ENCODE data around the gene ZNF740. TPM values are rescaled to one million over a fixed set of nuclear protein-coding genes. Genes with fewer than 3 reads are reported as not detected.

Gene ZNF740
- total and polyA plus RNA-seq, 7 experiments from 2014 or later: 3.6 to 135 (median 45.6) TPM

DNA sequence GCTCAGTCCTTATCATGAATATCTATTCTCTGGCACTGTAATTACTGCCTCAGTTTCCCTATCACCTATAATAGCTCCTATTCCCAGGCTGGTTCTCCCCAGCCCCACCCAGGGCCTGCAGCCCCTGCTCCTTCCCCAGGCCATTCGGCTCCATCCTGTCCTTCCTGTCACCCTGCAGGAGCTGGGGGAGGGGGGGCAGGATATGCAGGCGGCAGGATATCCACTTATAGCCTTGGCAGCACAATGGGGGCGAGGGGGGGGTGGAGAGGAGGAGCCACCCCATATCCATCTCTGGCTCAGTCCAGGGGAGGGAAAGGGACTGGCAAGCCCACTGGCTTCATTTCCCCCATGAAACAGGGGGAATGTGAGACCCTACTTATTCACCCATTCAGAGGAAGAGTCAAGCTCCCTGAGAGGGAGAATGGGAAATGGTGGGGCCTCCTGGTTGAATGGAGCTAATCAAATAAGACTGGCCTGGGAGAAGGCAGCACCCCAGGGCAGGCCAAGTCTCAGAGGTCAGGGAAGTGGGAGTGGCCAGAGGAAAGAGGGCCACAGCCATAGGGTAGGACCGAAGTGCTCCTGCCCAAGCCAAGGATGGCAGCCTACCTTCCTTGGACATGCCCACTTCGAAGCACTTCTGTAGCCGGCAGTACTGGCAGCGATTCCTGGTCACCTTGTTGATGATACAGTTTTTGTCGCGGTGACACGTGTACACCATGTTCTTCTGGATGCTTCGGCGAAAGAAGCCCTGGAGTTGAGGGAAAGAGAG is 34.3 kb downstream of the ZNF740 start:
- Histone ChIP-seq H3K27me3 (ENCODE audit: control insufficient read depth in 2 of 2, insufficient read depth in 2 of 2, low read length in 2 of 2) (no peaks in the 10 kb centered on the region), H3K9me3 (ENCODE audit: control insufficient read depth in 2 of 3, low read length in 3 of 3) (no peaks in the 10 kb centered on the region), H3K4me1 (ENCODE audit: control insufficient read depth in 2 of 2, insufficient read depth in 2 of 2, low read length in 2 of 2) (peaks cover 29 to 34% of the 10 kb centered on the region in 2 donors), H3K4me3 (ENCODE audit: low read length) (no peak overlapping the region), H3K36me3 (ENCODE audit: control insufficient read depth in 2 of 3, insufficient read depth in 3 of 3, low read length in 3 of 3) (peaks cover 0 to 62% (median 0%) of the 10 kb centered on the region in 3 experiments), H3K27ac (ENCODE audit: low read depth, low read length) (peak overlapping the region; percentile 78)
- Mint-ChIP-seq H3K4me3 (no peak overlapping the region), H3K27me3 (no peaks in the 10 kb centered on the region), H3K4me1 (peaks cover 41 to 83% (median 71%) of the 10 kb centered on the region in 7 donors), H3K36me3 (peaks cover 5 to 56% (median 12%) of the 10 kb centered on the region in 5 donors), H3K27ac (peak overlapping the region in 7 of 9 donors; percentile 16 to 94 (median 86)), H3K9me3 (peaks cover 0 to 3% (median 0%) of the 10 kb centered on the region in 11 donors)
- CTCF ChIA-PET: interaction anchor here (0.6 to 14.6 kb wide), 21 partner anchors 8 to 357 kb away, joined by 3 to 159 read pairs (median 9); partner anchors contain the start of genes AAAS, CSAD, ESPL1 and ZNF740
- intact Hi-C loops (cut with micrococcal nuclease): no loop called here
- ATAC-seq: no peak
- POLR2A ChIA-PET: interaction anchor here (0.8 to 8.6 kb wide), 17 partner anchors 8 to 107 kb away, joined by 3 to 103 read pairs (median 5); partner anchors contain the start of genes AAAS, CSAD, ESPL1 and ITGB7
- DNase-seq: no peak

DNA sequence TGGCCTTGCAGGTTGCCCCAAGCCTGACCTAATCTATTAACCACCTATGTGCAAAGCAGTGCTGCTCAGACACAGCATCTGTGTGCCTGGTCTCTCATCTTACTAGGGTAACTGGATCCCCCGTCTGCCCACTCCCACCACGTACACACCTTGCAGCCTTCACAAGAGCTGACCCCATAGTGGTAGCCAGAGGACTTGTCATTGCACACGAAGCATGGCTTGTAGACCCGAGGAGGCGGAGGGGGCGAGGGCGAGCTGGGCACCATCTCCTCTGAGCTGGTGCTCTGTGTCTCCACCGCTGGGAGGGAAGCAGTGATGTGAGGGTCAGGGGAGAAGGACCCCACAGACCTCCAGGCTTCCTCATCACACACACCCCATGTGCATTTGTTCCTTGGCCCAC is 35.0 kb downstream of the ZNF740 start:
- Histone ChIP-seq H3K4me3 (ENCODE audit: low read length) (no peak overlapping the region), H3K9me3 (ENCODE audit: control insufficient read depth in 2 of 3, low read length in 3 of 3) (no peaks in the 10 kb centered on the region), H3K27ac (ENCODE audit: low read depth, low read length) (peak overlapping the region; percentile 78), H3K36me3 (ENCODE audit: control insufficient read depth in 2 of 3, insufficient read depth in 3 of 3, low read length in 3 of 3) (peaks cover 0 to 60% (median 0%) of the 10 kb centered on the region in 3 experiments), H3K27me3 (ENCODE audit: control insufficient read depth in 2 of 2, insufficient read depth in 2 of 2, low read length in 2 of 2) (no peaks in the 10 kb centered on the region), H3K4me1 (ENCODE audit: control insufficient read depth in 2 of 2, insufficient read depth in 2 of 2, low read length in 2 of 2) (peaks cover 29 to 30% of the 10 kb centered on the region in 2 donors)
- peak overlapping the region; percentile 58 to 96 (median 86) for H3K27ac Mint-ChIP-seq
- H3K9me3 Mint-ChIP-seq: peaks cover 0 to 3% (median 0%) of the 10 kb centered on the region in 11 donors
- no peaks in the 10 kb centered on the region for H3K27me3 Mint-ChIP-seq
- intact Hi-C loops (cut with micrococcal nuclease): no loop called here
- DNase-seq (no peak), ATAC-seq (no peak)
- peaks cover 41 to 78% (median 65%) of the 10 kb centered on the region in 7 donors for H3K4me1 Mint-ChIP-seq
- H3K4me3 Mint-ChIP-seq: peak overlapping the region in 3 of 10 donors; percentile 97 to 100 (median 100)
- peaks cover 5 to 53% (median 12%) of the 10 kb centered on the region in 5 donors for H3K36me3 Mint-ChIP-seq
- CTCF ChIA-PET: interaction anchor here (0.9 to 14.6 kb wide), 10 partner anchors 16 to 82 kb away, joined by 4 to 159 read pairs (median 10); partner anchors contain the start of gene ESPL1
- POLR2A ChIA-PET: interaction anchor here (0.9 to 8.6 kb wide), 10 partner anchors 10 to 129 kb away, joined by 4 to 103 read pairs (median 5); partner anchors contain the start of genes CSAD, ITGB7 and ZNF740

DNA sequence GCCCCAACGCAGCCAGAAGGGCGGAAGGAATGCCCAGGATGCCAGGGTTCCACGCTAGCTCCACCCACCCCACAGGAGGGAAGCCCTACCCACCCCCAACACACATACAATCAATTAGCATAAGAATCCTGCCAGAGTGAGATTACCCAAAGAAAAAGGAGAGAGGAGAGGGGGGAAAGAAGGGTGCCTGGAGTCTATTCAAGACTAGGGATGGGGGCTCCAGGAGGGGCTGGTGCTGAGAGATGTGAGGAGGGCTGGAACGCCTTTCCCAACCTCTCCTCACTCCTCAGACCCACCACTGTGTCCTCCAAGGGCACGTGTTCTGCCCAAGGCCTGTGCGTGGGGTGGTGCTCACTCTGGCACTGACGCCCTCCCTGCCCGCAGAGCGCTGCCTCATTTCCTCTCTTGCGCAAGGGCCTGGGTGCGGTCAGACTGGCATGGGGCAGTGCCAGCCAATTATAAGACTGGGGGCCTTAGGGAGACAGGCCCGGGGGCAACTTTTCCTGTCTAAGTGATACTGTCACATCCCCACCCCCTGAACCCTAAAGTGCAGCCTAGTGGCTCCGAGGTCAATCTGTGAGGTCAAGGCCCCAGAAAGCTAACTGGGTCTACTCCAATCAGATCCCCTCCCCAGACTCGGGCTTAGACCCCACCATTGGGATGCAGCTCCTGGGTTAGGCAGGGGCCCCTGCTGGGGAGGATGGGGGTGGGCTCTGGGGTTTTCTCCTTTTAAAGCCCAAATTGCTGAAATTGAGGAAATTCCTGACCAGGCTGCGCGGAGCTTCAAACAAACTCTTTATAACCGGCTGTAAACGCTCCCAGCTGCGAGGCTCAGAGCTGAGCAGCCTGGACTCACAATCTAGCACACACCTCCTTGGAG is 36.8 kb downstream of the ZNF740 start:
- peaks cover 40 to 73% (median 70%) of the 10 kb centered on the region in 7 donors for H3K4me1 Mint-ChIP-seq
- H3K36me3 Mint-ChIP-seq: peaks cover 0 to 47% (median 6%) of the 10 kb centered on the region in 5 donors
- H3K4me3 Mint-ChIP-seq: peak overlapping the region; percentile 85 to 100 (median 98)
- H3K27ac Mint-ChIP-seq: peak overlapping the region; percentile 67 to 96 (median 90)
- Histone ChIP-seq H3K4me3 (ENCODE audit: low read length) (peak overlapping the region; percentile 95), H3K27me3 (ENCODE audit: control insufficient read depth in 2 of 2, insufficient read depth in 2 of 2, low read length in 2 of 2) (no peaks in the 10 kb centered on the region), H3K9me3 (ENCODE audit: control insufficient read depth in 2 of 3, low read length in 3 of 3) (no peaks in the 10 kb centered on the region), H3K36me3 (ENCODE audit: control insufficient read depth in 2 of 3, insufficient read depth in 3 of 3, low read length in 3 of 3) (peaks cover 0 to 43% (median 0%) of the 10 kb centered on the region in 3 experiments), H3K4me1 (ENCODE audit: control insufficient read depth in 2 of 2, insufficient read depth in 2 of 2, low read length in 2 of 2) (peaks cover 32 to 34% of the 10 kb centered on the region in 2 donors), H3K27ac (ENCODE audit: low read depth, low read length) (peak overlapping the region; percentile 78)
- ChIA-PET CTCF (interaction anchor here (0.7 to 14.6 kb wide), 9 partner anchors 19 to 1188 kb away, joined by 3 to 159 read pairs (median 3); partner anchors contain the start of gene ESPL1), POLR2A (interaction anchor here (0.6 to 8.6 kb wide), 14 partner anchors 11 to 606 kb away, joined by 3 to 103 read pairs (median 5); partner anchors contain the start of genes CSAD, ITGB7, MYG1 and PFDN5)
- ATAC-seq (peak; percentile 16), DNase-seq (no peak)
- H3K27me3 Mint-ChIP-seq: no peaks in the 10 kb centered on the region
- intact Hi-C loops (cut with micrococcal nuclease): no loop called here
- H3K9me3 Mint-ChIP-seq: peaks cover 0 to 6% (median 0%) of the 10 kb centered on the region in 11 donors

DNA sequence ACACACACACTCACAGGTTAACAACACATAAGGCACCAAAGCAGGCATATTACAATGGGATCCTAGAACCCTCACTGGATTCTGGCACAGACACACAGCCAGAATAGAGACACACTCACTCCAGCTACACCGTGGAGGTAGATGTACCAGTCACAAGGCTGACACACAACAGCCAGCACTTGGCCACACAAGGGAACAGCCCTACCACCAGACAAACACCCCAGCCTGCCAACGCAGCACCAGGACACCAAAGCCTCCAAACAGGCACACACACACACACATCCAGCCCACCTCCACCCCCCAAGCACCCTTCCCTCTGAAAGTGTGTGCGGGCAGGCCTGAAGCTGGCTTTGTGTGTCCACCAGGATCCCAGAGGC is 37.4 kb downstream of the ZNF740 start:
- no peaks in the 10 kb centered on the region for H3K27me3 ChIP-seq (ENCODE audit: control insufficient read depth in 2 of 2, insufficient read depth in 2 of 2, low read length in 2 of 2)
- ChIA-PET CTCF (interaction anchor here (0.7 to 14.6 kb wide), 5 partner anchors 18 to 1188 kb away, joined by 3 to 159 read pairs (median 3); a partner anchor contains a TSS), POLR2A (interaction anchor here (0.6 to 8.6 kb wide), 13 partner anchors 12 to 520 kb away, joined by 3 to 103 read pairs (median 16); partner anchors contain the start of genes CSAD, ESPL1, ITGB7 and MYG1)
- H3K9me3 ChIP-seq (ENCODE audit: control insufficient read depth in 2 of 3, low read length in 3 of 3): no peaks in the 10 kb centered on the region
- Mint-ChIP-seq H3K4me1 (peaks cover 41 to 78% (median 73%) of the 10 kb centered on the region in 7 donors), H3K36me3 (peaks cover 0 to 42% (median 6%) of the 10 kb centered on the region in 5 donors), H3K27ac (peak overlapping the region; percentile 67 to 96 (median 90)), H3K27me3 (no peaks in the 10 kb centered on the region), H3K4me3 (peak overlapping the region; percentile 85 to 100 (median 98)), H3K9me3 (peaks cover 0 to 6% (median 0%) of the 10 kb centered on the region in 11 donors)
- peak overlapping the region; percentile 95 for H3K4me3 ChIP-seq (ENCODE audit: low read length)
- H3K27ac ChIP-seq (ENCODE audit: low read depth, low read length): peak overlapping the region; percentile 78
- no peak for ATAC-seq
- peaks cover 0 to 37% (median 0%) of the 10 kb centered on the region in 3 experiments for H3K36me3 ChIP-seq (ENCODE audit: control insufficient read depth in 2 of 3, insufficient read depth in 3 of 3, low read length in 3 of 3)
- peaks cover 38 to 40% of the 10 kb centered on the region in 2 donors for H3K4me1 ChIP-seq (ENCODE audit: control insufficient read depth in 2 of 2, insufficient read depth in 2 of 2, low read length in 2 of 2)
- no peak for DNase-seq
- intact Hi-C loops (cut with micrococcal nuclease): no loop called here

DNA sequence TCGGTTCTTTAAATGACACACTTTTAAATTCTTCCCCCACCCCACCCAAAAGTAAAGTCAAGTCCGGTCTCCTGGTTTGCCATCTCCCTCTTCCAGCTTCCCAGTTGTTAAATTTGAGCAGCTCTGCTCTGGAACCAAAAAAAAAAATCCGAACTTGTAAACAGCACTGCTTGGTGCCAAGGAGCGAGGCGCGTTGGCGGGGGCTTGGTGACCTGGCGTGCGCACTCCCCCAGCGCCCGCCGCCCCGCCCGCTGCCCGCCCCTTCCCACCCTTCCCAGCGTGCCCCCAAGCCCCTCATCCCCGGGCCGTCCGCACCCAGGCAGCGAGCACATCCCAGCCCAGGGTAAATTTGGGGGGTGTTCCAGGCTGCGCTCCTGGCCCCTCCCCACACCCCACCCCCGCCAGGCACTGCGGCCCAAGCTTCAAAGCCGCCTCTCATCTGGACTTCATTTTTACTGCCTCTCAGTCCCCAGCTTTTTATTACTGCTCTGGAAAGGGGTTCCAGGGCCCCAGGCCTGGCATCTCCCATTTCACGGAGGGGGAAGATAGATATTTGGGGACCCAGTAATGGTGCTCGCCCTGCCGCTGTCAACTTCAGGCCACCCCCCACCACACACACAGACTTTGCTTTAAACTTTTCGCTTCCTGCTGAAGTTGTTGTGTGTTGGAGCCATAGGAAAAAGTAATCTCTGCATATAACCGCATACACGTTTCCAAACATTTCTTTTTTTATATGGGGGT is 38.2 kb downstream of the ZNF740 start:
- intact Hi-C loops (cut with micrococcal nuclease): loop anchor here in 1 of 2 donors (1.0 kb wide), 1 partner anchor 11 kb away; the partner anchor contains the start of gene ITGB7

More for the DNA sequence above, 38.2 kb downstream of the ZNF740 start:
- Histone ChIP-seq H3K4me3 (ENCODE audit: low read length) (peak overlapping the region; percentile 95), H3K36me3 (ENCODE audit: control insufficient read depth in 2 of 3, insufficient read depth in 3 of 3, low read length in 3 of 3) (peaks cover 0 to 29% (median 0%) of the 10 kb centered on the region in 3 experiments), H3K4me1 (ENCODE audit: control insufficient read depth in 2 of 2, insufficient read depth in 2 of 2, low read length in 2 of 2) (peaks cover 46 to 48% of the 10 kb centered on the region in 2 donors), H3K9me3 (ENCODE audit: control insufficient read depth in 2 of 3, low read length in 3 of 3) (no peaks in the 10 kb centered on the region), H3K27ac (ENCODE audit: low read depth, low read length) (peak overlapping the region; percentile 78), H3K27me3 (ENCODE audit: control insufficient read depth in 2 of 2, insufficient read depth in 2 of 2, low read length in 2 of 2) (no peaks in the 10 kb centered on the region)
- DNase-seq (no peak), ATAC-seq (no peak)
- POLR2A ChIA-PET: interaction anchor here (0.8 to 8.6 kb wide), 15 partner anchors 10 to 139 kb away, joined by 3 to 103 read pairs (median 8); partner anchors contain the start of genes CSAD, ESPL1, ITGB7 and MYG1
- peak overlapping the region; percentile 94 to 100 (median 98) for H3K4me3 Mint-ChIP-seq
- no peaks in the 10 kb centered on the region for H3K27me3 Mint-ChIP-seq
- H3K27ac Mint-ChIP-seq: peak overlapping the region; percentile 84 to 98 (median 92)
- H3K36me3 Mint-ChIP-seq: peaks cover 0 to 35% (median 6%) of the 10 kb centered on the region in 5 donors
- CTCF ChIA-PET: interaction anchor here (0.6 to 14.6 kb wide), 8 partner anchors 7 to 282 kb away, joined by 3 to 159 read pairs (median 4); partner anchors contain the start of genes CSAD, TARBP2 and ZNF740
- H3K9me3 Mint-ChIP-seq: peaks cover 0 to 6% (median 0%) of the 10 kb centered on the region in 11 donors
- H3K4me1 Mint-ChIP-seq: peaks cover 44 to 80% (median 72%) of the 10 kb centered on the region in 7 donors
